ENCODE measurements around the gene CCDC158.
"Not testable (repeated sequence)": the region's sequence is repeated elsewhere in the genome, so short reads cannot be mapped to it uniquely, and the experiment has no call there.

The CCDC158 gene

GRCh38 chr4:76292730-76293129 is 128.2 kb downstream of the CCDC158 start:
- H3K9me3 Mint-ChIP-seq = no peaks in the 10 kb centered on the region
- H3K36me3 Mint-ChIP-seq (ENCODE audit: insufficient read depth) = no peaks in the 10 kb centered on the region
- H3K4me1 Mint-ChIP-seq (ENCODE audit: low read depth in 2 of 2) = no peaks in the 10 kb centered on the region
- H3K4me3 Mint-ChIP-seq = no peak overlapping the region
- DNase-seq (no peak), ATAC-seq (replicated peaks) (no peak)
- no peak overlapping the region for H3K27ac Mint-ChIP-seq
- peaks cover 4 to 28% of the 10 kb centered on the region in 2 donors for H3K27me3 Mint-ChIP-seq

- not testable (repeated sequence) for DNase-seq; H3K4me3 Mint-ChIP-seq; ATAC-seq (replicated peaks); H3K27ac Mint-ChIP-seq; H3K36me3 Mint-ChIP-seq (ENCODE audit: insufficient read depth); H3K9me3 Mint-ChIP-seq; H3K4me1 Mint-ChIP-seq (ENCODE audit: low read depth in 2 of 2)
- peaks cover 4 to 23% of the 10 kb centered on the region in 2 donors for H3K27me3 Mint-ChIP-seq
These were observed 133.1 kb downstream of the CCDC158 start for GRCh38 chr4:76287811-76288210.

- H3K36me3 Mint-ChIP-seq (ENCODE audit: insufficient read depth) = no peaks in the 10 kb centered on the region
- peaks cover 0 to 4% of the 10 kb centered on the region in 2 donors for H3K4me1 Mint-ChIP-seq (ENCODE audit: low read depth in 2 of 2)
- peak overlapping the region in 1 of 2 donors; percentile 29 for H3K27ac Mint-ChIP-seq
- H3K4me3 Mint-ChIP-seq = no peak overlapping the region
- peaks cover 1 to 4% of the 10 kb centered on the region in 2 donors for H3K27me3 Mint-ChIP-seq
- H3K9me3 Mint-ChIP-seq = no peaks in the 10 kb centered on the region
- ATAC-seq (replicated peaks) = no peak
- no peak for DNase-seq
These were observed 137.0 kb downstream of the CCDC158 start for GRCh38 chr4:76283900-76284299.

- Mint-ChIP-seq H3K4me3 (no peak overlapping the region), H3K4me1 (ENCODE audit: low read depth in 2 of 2) (peaks cover 0 to 4% of the 10 kb centered on the region in 2 donors), H3K27me3 (no peaks in the 10 kb centered on the region), H3K9me3 (no peaks in the 10 kb centered on the region), H3K36me3 (ENCODE audit: insufficient read depth) (no peaks in the 10 kb centered on the region), H3K27ac (no peak overlapping the region)
- ATAC-seq (replicated peaks) = no peak
- no peak for DNase-seq
These were observed 137.8 kb downstream of the CCDC158 start for GRCh38 chr4:76282941-76283689.

- H3K4me1 Mint-ChIP-seq (ENCODE audit: low read depth in 2 of 2); H3K27me3 Mint-ChIP-seq; ATAC-seq (replicated peaks); H3K4me3 Mint-ChIP-seq; H3K9me3 Mint-ChIP-seq; H3K36me3 Mint-ChIP-seq (ENCODE audit: insufficient read depth); DNase-seq; H3K27ac Mint-ChIP-seq: not testable (repeated sequence)
These were observed 139.3 kb downstream of the CCDC158 start for GRCh38 chr4:76281594-76281993.

GRCh38 chr4:76280488-76281441 is 140.2 kb downstream of the CCDC158 start:
- no peaks in the 10 kb centered on the region for H3K36me3 Mint-ChIP-seq (ENCODE audit: insufficient read depth)
- no peaks in the 10 kb centered on the region for H3K9me3 Mint-ChIP-seq
- no peak for ATAC-seq (replicated peaks)
- DNase-seq = no peak
- no peak overlapping the region for H3K4me3 Mint-ChIP-seq
- no peak overlapping the region for H3K27ac Mint-ChIP-seq
- H3K4me1 Mint-ChIP-seq (ENCODE audit: low read depth in 2 of 2) = peaks cover 5 to 12% of the 10 kb centered on the region in 2 donors
- H3K27me3 Mint-ChIP-seq = peaks cover 11 to 13% of the 10 kb centered on the region in 2 donors

GRCh38 chr4:76279462-76279861 is 141.5 kb downstream of the CCDC158 start:
- no peak overlapping the region for H3K27ac Mint-ChIP-seq
- H3K27me3 Mint-ChIP-seq = peaks cover 23 to 25% of the 10 kb centered on the region in 2 donors
- H3K4me3 Mint-ChIP-seq = no peak overlapping the region
- DNase-seq = peak in 1 of 3 experiments; percentile 7
- H3K36me3 Mint-ChIP-seq (ENCODE audit: insufficient read depth) = no peaks in the 10 kb centered on the region
- H3K4me1 Mint-ChIP-seq (ENCODE audit: low read depth in 2 of 2) = peaks cover 5 to 12% of the 10 kb centered on the region in 2 donors
- no peaks in the 10 kb centered on the region for H3K9me3 Mint-ChIP-seq
- peak; percentile 27 for ATAC-seq (replicated peaks)

GRCh38 chr4:76278583-76278982 is 142.4 kb downstream of the CCDC158 start:
- DNase-seq (no peak), ATAC-seq (replicated peaks) (no peak)
- H3K27me3 Mint-ChIP-seq = peaks cover 25 to 32% of the 10 kb centered on the region in 2 donors
- H3K9me3 Mint-ChIP-seq = no peaks in the 10 kb centered on the region
- H3K36me3 Mint-ChIP-seq (ENCODE audit: insufficient read depth) = no peaks in the 10 kb centered on the region
- H3K27ac Mint-ChIP-seq = no peak overlapping the region
- H3K4me3 Mint-ChIP-seq = no peak overlapping the region
- peaks cover 5 to 12% of the 10 kb centered on the region in 2 donors for H3K4me1 Mint-ChIP-seq (ENCODE audit: low read depth in 2 of 2)

- H3K27ac Mint-ChIP-seq = no peak overlapping the region
- no peak for DNase-seq
- H3K4me1 Mint-ChIP-seq (ENCODE audit: low read depth in 2 of 2) = peaks cover 5 to 12% of the 10 kb centered on the region in 2 donors
- H3K27me3 Mint-ChIP-seq = peaks cover 33 to 34% of the 10 kb centered on the region in 2 donors
- H3K36me3 Mint-ChIP-seq (ENCODE audit: insufficient read depth) = no peaks in the 10 kb centered on the region
- H3K4me3 Mint-ChIP-seq = no peak overlapping the region
- H3K9me3 Mint-ChIP-seq = no peaks in the 10 kb centered on the region
- ATAC-seq (replicated peaks) = no peak
These were observed 143.3 kb downstream of the CCDC158 start for GRCh38 chr4:76277667-76278066.

- Mint-ChIP-seq H3K9me3 (no peaks in the 10 kb centered on the region), H3K36me3 (ENCODE audit: insufficient read depth) (no peaks in the 10 kb centered on the region), H3K27ac (no peak overlapping the region), H3K27me3 (peaks cover 33 to 34% of the 10 kb centered on the region in 2 donors), H3K4me1 (ENCODE audit: low read depth in 2 of 2) (peaks cover 5 to 12% of the 10 kb centered on the region in 2 donors), H3K4me3 (peak overlapping the region; percentile 3 to 24)
- no peak for DNase-seq
- ATAC-seq (replicated peaks) = peak; percentile 80
These were observed 144.1 kb downstream of the CCDC158 start for GRCh38 chr4:76276813-76277212.

GRCh38 chr4:76275486-76276124 is 145.3 kb downstream of the CCDC158 start:
- H3K4me3 Mint-ChIP-seq = no peak overlapping the region
- no peaks in the 10 kb centered on the region for H3K9me3 Mint-ChIP-seq
- ATAC-seq (replicated peaks) (no peak), DNase-seq (no peak)
- H3K36me3 Mint-ChIP-seq (ENCODE audit: insufficient read depth) = no peaks in the 10 kb centered on the region
- H3K27me3 Mint-ChIP-seq = peaks cover 42 to 44% of the 10 kb centered on the region in 2 donors
- no peak overlapping the region for H3K27ac Mint-ChIP-seq
- H3K4me1 Mint-ChIP-seq (ENCODE audit: low read depth in 2 of 2) = peaks cover 5 to 12% of the 10 kb centered on the region in 2 donors

- Mint-ChIP-seq H3K4me1 (ENCODE audit: low read depth in 2 of 2) (peaks cover 5 to 8% of the 10 kb centered on the region in 2 donors), H3K36me3 (ENCODE audit: insufficient read depth) (no peaks in the 10 kb centered on the region), H3K4me3 (no peak overlapping the region), H3K27me3 (peaks cover 45 to 48% of the 10 kb centered on the region in 2 donors), H3K27ac (no peak overlapping the region), H3K9me3 (no peaks in the 10 kb centered on the region)
- ATAC-seq (replicated peaks) = no peak
- no peak for DNase-seq
These were observed 147.9 kb downstream of the CCDC158 start for GRCh38 chr4:76272999-76273398.

GRCh38 chr4:76272582-76272981 is 148.4 kb downstream of the CCDC158 start:
- no peak overlapping the region for H3K27ac Mint-ChIP-seq
- DNase-seq (no peak), ATAC-seq (replicated peaks) (no peak)
- H3K4me3 Mint-ChIP-seq = no peak overlapping the region
- peaks cover 5 to 8% of the 10 kb centered on the region in 2 donors for H3K4me1 Mint-ChIP-seq (ENCODE audit: low read depth in 2 of 2)
- H3K27me3 Mint-ChIP-seq = peaks cover 45 to 48% of the 10 kb centered on the region in 2 donors
- no peaks in the 10 kb centered on the region for H3K36me3 Mint-ChIP-seq (ENCODE audit: insufficient read depth)
- H3K9me3 Mint-ChIP-seq = no peaks in the 10 kb centered on the region

Data from effector memory CD8-positive, alpha-beta T cell (primary cell).